Measurements from ENCODE around the gene DBP.
"Not testable (repeated sequence)": the region's sequence is repeated elsewhere in the genome, so short reads cannot be mapped to it uniquely, and the experiment has no call there.

The DBP gene

GRCh38 chr19:48636859-48637448 lies at the start of gene DBP:
TSS of gene DBP (minus strand) at chr19:48637379. CDS start at chr19:48636994, 385 bp downstream.
- DNase-seq (ENCODE audit: low read depth) = no peak

GRCh38 chr19:48686637-48687036 lies 49.5 kb upstream of the DBP start:
- not testable (repeated sequence) for DNase-seq (ENCODE audit: low read depth)

- DNase-seq (ENCODE audit: low read depth) = no peak
Observed at GRCh38 chr19:48686088-48686487, 48.9 kb upstream of the DBP start.

GRCh38 chr19:48685583-48685982 lies 48.4 kb upstream of the DBP start:
- no peak for DNase-seq (ENCODE audit: low read depth)

GRCh38 chr19:48683349-48683748 lies 46.2 kb upstream of the DBP start:
- DNase-seq (ENCODE audit: low read depth) = peak; percentile 16

- DNase-seq (ENCODE audit: low read depth) = no peak
Observed at GRCh38 chr19:48681127-48681470, 43.9 kb upstream of the DBP start.

GRCh38 chr19:48680436-48681126 lies 43.4 kb upstream of the DBP start:
- DNase-seq (ENCODE audit: low read depth) = no peak

GRCh38 chr19:48680006-48680405 lies 42.8 kb upstream of the DBP start:
- DNase-seq (ENCODE audit: low read depth) = not testable (repeated sequence)

GRCh38 chr19:48678201-48678600 lies 41.0 kb upstream of the DBP start:
- no peak for DNase-seq (ENCODE audit: low read depth)

- no peak for DNase-seq (ENCODE audit: low read depth)
Observed at GRCh38 chr19:48676887-48677286, 39.7 kb upstream of the DBP start.

- no peak for DNase-seq (ENCODE audit: low read depth)
Observed at GRCh38 chr19:48676487-48676886, 39.3 kb upstream of the DBP start.

- DNase-seq (ENCODE audit: low read depth) = peak; percentile 59
Observed at GRCh38 chr19:48674921-48675824, 38.0 kb upstream of the DBP start.

GRCh38 chr19:48674216-48674809 lies 37.1 kb upstream of the DBP start:
- no peak for DNase-seq (ENCODE audit: low read depth)

- no peak for DNase-seq (ENCODE audit: low read depth)
Observed at GRCh38 chr19:48673436-48674100, 36.4 kb upstream of the DBP start.

GRCh38 chr19:48672994-48673393 lies 35.8 kb upstream of the DBP start, which contains the start of gene NTN5:
TSS of gene NTN5 (minus strand) at chr19:48673017. CDS start at chr19:48670986, 2,031 bp downstream.
- no peak for DNase-seq (ENCODE audit: low read depth)

- DNase-seq (ENCODE audit: low read depth) = no peak
Observed at GRCh38 chr19:48671446-48671995, 34.3 kb upstream of the DBP start.

GRCh38 chr19:48670699-48671445 lies 33.7 kb upstream of the DBP start:
- no peak for DNase-seq (ENCODE audit: low read depth)

GRCh38 chr19:48669903-48670668 lies 32.9 kb upstream of the DBP start:
- DNase-seq (ENCODE audit: low read depth) = no peak

- DNase-seq (ENCODE audit: low read depth) = no peak
Observed at GRCh38 chr19:48668761-48669160, 31.6 kb upstream of the DBP start.

- DNase-seq (ENCODE audit: low read depth) = no peak
Observed at GRCh38 chr19:48668332-48668731, 31.2 kb upstream of the DBP start.

Data from activated gamma-delta T cell treated with anti-CD3 and anti-CD28 coated beads, Interleukin-2, amount 50 U/mL, for 16 hours (primary cell).